H1 (cell line): Measurements from ENCODE around the gene TEX2. TPM values are rescaled to one million over a fixed set of nuclear protein-coding genes. Genes with fewer than 3 reads are reported as not detected.
A peak's percentile ranks its signal among the peaks of the same experiment; 100 is the strongest.

Experiments used
- CBX5 ChIP-seq: fragments of 300-800, 300-1000 bp; sonication (generic); IDR thresholded peaks from 2 replicates; pipeline ENCODE4 v1.7.1; 2016; ENCODE audit warnings: antibody characterized with exemption, low read length, low read depth
- CTCF ChIP-seq, 3 experiments: IDR thresholded peaks; 1 replicate in 2 of 3; 2 replicates in 1 of 3; pipeline versions ENCODE4 v1.5.1 to v1.6.1; 2011; ENCODE audit warnings: low read length in 3 of 3, mild to moderate bottlenecking in 3 of 3, inconsistent platforms in 2 of 3, low read depth in 1 of 3, moderate library complexity in 1 of 3; ENCODE audit not compliant: insufficient read depth in 1 of 3; ENCODE audit errors: control extremely low read depth in 1 of 3
- KDM1A ChIP-seq: fragments of 200-600, 300-600 bp; sonication (generic); IDR thresholded peaks from 2 replicates; pipeline ENCODE4 v1.7.1; 2016; ENCODE audit warnings: mild to moderate bottlenecking, low read length, borderline replicate concordance
- KDM4A ChIP-seq: IDR thresholded peaks from one replicate; pipeline ENCODE4 v1.7.1; 2012; ENCODE audit warnings: low read depth, mild to moderate bottlenecking, moderate library complexity, low read length, inconsistent platforms; ENCODE audit not compliant: severe bottlenecking
- KDM5A ChIP-seq: fragments of 200-600 bp; IDR thresholded peaks from 2 replicates; pipeline ENCODE4 v1.7.1; 2012; ENCODE audit warnings: mild to moderate bottlenecking, low read length, inconsistent platforms, mixed read lengths
- MAFK ChIP-seq: IDR thresholded peaks from 2 replicates; pipeline ENCODE4 v1.6.1; 2012; ENCODE audit warnings: low read depth, mild to moderate bottlenecking, improper control_type of control experiment, low read length
- PHF8 ChIP-seq: fragments of 200-600 bp; sonication (generic); conservative IDR thresholded peaks from 2 replicates; pipeline ENCODE4 v1.7.1; 2012; ENCODE audit warnings: low read depth, mild to moderate bottlenecking, inconsistent platforms, low read length, moderate library complexity
- POLR2A ChIP-seq, 2 experiments: IDR thresholded peaks; 1 replicate in 1 of 2; 2 replicates in 1 of 2; pipeline ENCODE4 v1.6.1; 2011; ENCODE audit warnings: low read depth in 2 of 2, low read length in 2 of 2, mild to moderate bottlenecking in 2 of 2; ENCODE audit errors: control extremely low read depth in 1 of 2
- POU5F1 ChIP-seq: IDR thresholded peaks from 2 replicates; pipeline ENCODE4 v1.6.1; 2011; ENCODE audit warnings: low read depth, mild to moderate bottlenecking, low read length, moderate library complexity
- RNF2 ChIP-seq: fragments of 200-900, 300-1000 bp; sonication (generic); IDR thresholded peaks from 2 replicates; pipeline ENCODE4 v1.7.1; 2016; ENCODE audit warnings: borderline replicate concordance, low read depth, mild to moderate bottlenecking, antibody characterized with exemption, low read length; ENCODE audit not compliant: poor library complexity, severe bottlenecking; ENCODE audit errors: missing control alignments
- RXRA ChIP-seq: IDR thresholded peaks from 2 replicates; pipeline ENCODE4 v1.6.1; 2011; ENCODE audit warnings: low read depth, mild to moderate bottlenecking, low read length, moderate library complexity; ENCODE audit not compliant: insufficient read depth
- SAP30 ChIP-seq: fragments of 300-600 bp; sonication (generic); IDR thresholded peaks from 2 replicates; pipeline ENCODE4 v1.7.1; 2012; ENCODE audit warnings: low read length, moderate library complexity, mild to moderate bottlenecking, inconsistent platforms; ENCODE audit not compliant: insufficient read depth, insufficient replicate concordance
- SP1 ChIP-seq: IDR thresholded peaks from 2 replicates; pipeline ENCODE4 v1.6.1; 2011; ENCODE audit warnings: low read depth, low read length
- SRF ChIP-seq: IDR thresholded peaks from 2 replicates; pipeline ENCODE4 v1.6.1; 2011; ENCODE audit warnings: mild to moderate bottlenecking, low read depth, low read length, moderate library complexity
- USF2 ChIP-seq: IDR thresholded peaks from 2 replicates; pipeline ENCODE4 v1.6.1; 2011; ENCODE audit warnings: low read length, improper control_type of control experiment
- YY1 ChIP-seq: IDR thresholded peaks from 2 replicates; pipeline ENCODE4 v1.6.1; 2011; ENCODE audit warnings: low read depth, mild to moderate bottlenecking, low read length
- polyA plus RNA-seq, 7 experiments: library from polyadenylated mRNA; depleted of rRNA in 3 of 7; stranded (reverse) in 5 of 7; unstranded in 2 of 7; fragments of >200 nt in 5 of 7; fragments of 200-250 nt in 2 of 7; gene quantifications; 1 replicate in 5 of 7; 2 replicates in 1 of 7; 4 replicates in 1 of 7; pipeline versions ENCODE4 v1.2.1 to v1.2.3, GENCODE V29; 2011 to 2013; ENCODE audit warnings: missing spikeins in 2 of 7, mixed read lengths in 2 of 7
- total RNA-seq: library from RNA; stranded (reverse); fragmentation: NEBNext Ultra II Directional; extraction: Animal tissue kit (Norgen Biotek cat#: 25700); gene quantifications from 2 replicates; pipeline ENCODE4 v1.2.1, GENCODE V29; 2021
- TF ChIP-seq, protein P1 (sequence below): IDR thresholded peaks from 2 replicates; pipeline ENCODE4 v1.6.1; 2012; ENCODE audit warnings: low read length, inconsistent platforms

The TEX2 gene
- total and polyA plus RNA-seq, 2 of the 8 experiments (the other 6 are each of a cell fraction or from before 2014, with no cell fraction given): 6.1 to 15.6 TPM

- peak; percentile 55; the same call in 1 of the 2 replicates for TF ChIP-seq PHF8
- no peak for TF ChIP-seq SRF
- no peak for TF ChIP-seq RXRA
- TF ChIP-seq POLR2A (IDR thresholded peaks at IDR 0.05; ENCODE audit: control extremely low read depth in 1 of 2, low read depth in 2 of 2, low read length in 2 of 2): peak; percentile 75 to 76
- no peak for TF ChIP-seq POU5F1
- no peak for TF ChIP-seq KDM1A
- 0 out of 4 replicates have a peak, but pooled peaks of 1 of the 3 experiments have one; percentile 11 for TF ChIP-seq CTCF (IDR thresholded peaks at IDR 0.05; ENCODE audit: control extremely low read depth in 1 of 3, insufficient read depth in 1 of 3, low read depth in 1 of 3, low read length in 3 of 3)
- no peak for TF ChIP-seq SAP30
- no peak for TF ChIP-seq KDM5A
- no peak for TF ChIP-seq USF2
- no peak for TF ChIP-seq CBX5
- no peak for TF ChIP-seq RNF2
- TF ChIP-seq SP1: 0 out of 2 replicates have a peak, but pooled peaks have one; percentile 13
- TF ChIP-seq KDM4A: peak; percentile 41
- TF ChIP-seq, protein P1, sequence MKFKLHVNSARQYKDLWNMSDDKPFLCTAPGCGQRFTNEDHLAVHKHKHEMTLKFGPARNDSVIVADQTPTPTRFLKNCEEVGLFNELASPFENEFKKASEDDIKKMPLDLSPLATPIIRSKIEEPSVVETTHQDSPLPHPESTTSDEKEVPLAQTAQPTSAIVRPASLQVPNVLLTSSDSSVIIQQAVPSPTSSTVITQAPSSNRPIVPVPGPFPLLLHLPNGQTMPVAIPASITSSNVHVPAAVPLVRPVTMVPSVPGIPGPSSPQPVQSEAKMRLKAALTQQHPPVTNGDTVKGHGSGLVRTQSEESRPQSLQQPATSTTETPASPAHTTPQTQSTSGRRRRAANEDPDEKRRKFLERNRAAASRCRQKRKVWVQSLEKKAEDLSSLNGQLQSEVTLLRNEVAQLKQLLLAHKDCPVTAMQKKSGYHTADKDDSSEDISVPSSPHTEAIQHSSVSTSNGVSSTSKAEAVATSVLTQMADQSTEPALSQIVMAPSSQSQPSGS: no peak
- TF ChIP-seq YY1: no peak
- TF ChIP-seq MAFK: no peak
Measured at GRCh38 chr17:64129765-64130558, 133.1 kb downstream of the TEX2 start, which contains the start of gene ERN1 (continued).
